K562 (cell line): Measurements from ENCODE around the gene PRKX. TPM values are rescaled to one million over a fixed set of nuclear protein-coding genes. Genes with fewer than 3 reads are reported as not detected.

Experiments
- ATAC-seq: fragments of 200-7000 bp; cut with Tn5 transposase; 3 replicates; pipeline ENCODE4 v1.9.1; 2020; ENCODE audit warnings: moderate library complexity
- BruUV-seq: library from RNA; stranded (reverse); fragments of 400-500 nt; replicated peaks from 2 replicates; lab custom pipeline; 2021; lab: Mats Ljungman, UMichigan
- CTCF ChIA-PET: fragments of 300-600 bp; formaldehyde crosslinking; extraction: SDS; loops from one replicate; lab custom pipeline; 2021; ENCODE audit warnings: low intra/inter-chr PET ratio; lab: Yijun Ruan, JAX
- POLR2A ChIA-PET: fragments of 300-600, 350-650 bp; sonication (Branson Sonifier 250); formaldehyde crosslinking; extraction: SDS; loops from one replicate; lab custom pipeline; 2021; ENCODE audit warnings: antibody characterized with exemption, inconsistent platforms; lab: Yijun Ruan, JAX
- DNase-seq, 4 experiments: peaks; one replicate each; pipeline versions ENCODE4 v3.0.0 to v3.0.0-alpha.2; 2011 to 2018; ENCODE audit warnings: low spot score in 3 of 4, mixed read lengths in 3 of 4; ENCODE audit errors: extremely low read depth in 1 of 4
- FAIRE-seq: peaks from 2 replicates; lab custom pipeline; 2011; peaks lifted over from hg19 to GRCh38; lab: Jason Lieb, UNC
- H2AFZ ChIP-seq: 2 replicates; pipeline ENCODE4 v1.6.0; 2011; ENCODE audit warnings: low read depth, low read length, control low read depth, inconsistent platforms
- H3K27ac ChIP-seq: fragments of 200-600 bp; 3 replicates; pipeline ENCODE4 v1.8.0; 2011; ENCODE audit warnings: low read depth, mild to moderate bottlenecking, control low read depth, inconsistent platforms, low read length, moderate library complexity, mixed read lengths; ENCODE audit errors: extremely low read depth
- H3K27me3 ChIP-seq, 2 experiments: fragments of 300-600 bp in 1 of 2; 2 replicates in 1 of 2; 3 replicates in 1 of 2; pipeline versions ENCODE4 v1.6.0 to v1.8.0; 2011; ENCODE audit warnings: inconsistent platforms in 2 of 2, low read length in 2 of 2, mild to moderate bottlenecking in 1 of 2, mixed read lengths in 1 of 2, moderate library complexity in 1 of 2; ENCODE audit not compliant: control insufficient read depth in 2 of 2, insufficient read depth in 2 of 2
- H3K36me3 ChIP-seq: fragments of 300-600 bp; 3 replicates; pipeline ENCODE4 v1.8.0; 2011; ENCODE audit warnings: mild to moderate bottlenecking, low read length, inconsistent platforms; ENCODE audit not compliant: control insufficient read depth, insufficient read depth
- H3K4me1 ChIP-seq, 2 experiments: fragments of 200-600 bp in 1 of 2; replicated peaks in 1 of 2; 2 replicates in 1 of 2; 3 replicates in 1 of 2; pipeline versions ENCODE4 v1.5.1 to v1.8.0; 2011; ENCODE audit warnings: inconsistent platforms in 2 of 2, low read length in 2 of 2, mild to moderate bottlenecking in 1 of 2, mixed read lengths in 1 of 2, moderate library complexity in 1 of 2; ENCODE audit not compliant: control insufficient read depth in 2 of 2, insufficient read depth in 2 of 2
- H3K4me2 ChIP-seq: 2 replicates; pipeline ENCODE4 v1.6.1; 2011; ENCODE audit warnings: low read length, control low read depth, inconsistent platforms, mixed read lengths; ENCODE audit not compliant: insufficient read depth
- H3K4me3 ChIP-seq: fragments of 200-600 bp; sonication (generic), shearing (Covaris generic); 2 replicates; pipeline ENCODE4 v1.5.1; 2016; ENCODE audit warnings: control low read depth, inconsistent platforms
- H3K79me2 ChIP-seq: fragments of 200-600 bp; 3 replicates; pipeline ENCODE4 v1.8.0; 2011; ENCODE audit warnings: low read length, inconsistent platforms; ENCODE audit not compliant: control insufficient read depth, insufficient read depth
- H3K9ac ChIP-seq, 2 experiments: 2 replicates each; pipeline versions ENCODE4 v1.6.0 to v1.6.1; 2011; ENCODE audit warnings: low read depth in 2 of 2, low read length in 2 of 2, control low read depth in 1 of 2, inconsistent platforms in 1 of 2, mild to moderate bottlenecking in 1 of 2, mixed read lengths in 1 of 2; ENCODE audit not compliant: insufficient read depth in 1 of 2
- H3K9me1 ChIP-seq: one replicate; pipeline ENCODE4 v1.6.0; 2011; ENCODE audit warnings: inconsistent platforms, mild to moderate bottlenecking, low read length, moderate library complexity; ENCODE audit not compliant: control insufficient read depth, insufficient read depth
- H3K9me3 ChIP-seq: replicated peaks from 2 replicates; pipeline ENCODE4 v1.5.1; 2011; ENCODE audit warnings: low read depth, low read length, inconsistent platforms; ENCODE audit not compliant: control insufficient read depth, insufficient read depth
- H4K20me1 ChIP-seq: replicated peaks from 2 replicates; pipeline ENCODE4 v1.6.1; 2011; ENCODE audit warnings: low read length, inconsistent platforms, mixed read lengths; ENCODE audit not compliant: control insufficient read depth, insufficient read depth
- ESRRB ChIP-seq: fragments of 250-450 bp; sonication (Bioruptor Pico); IDR thresholded peaks from 2 replicates; pipeline ENCODE4 v1.5.0; 2020; ENCODE audit warnings: mild to moderate bottlenecking, moderate library complexity, borderline replicate concordance
- FUS ChIP-seq: fragments of 200-400 bp; formaldehyde crosslinking; optimal IDR thresholded peaks from 2 replicates; pipeline ENCODE3; 2017; ENCODE audit warnings: low read depth, low read length
- GTF2E2 ChIP-seq: fragments of 200-800 bp; sonication (Bioruptor generic); IDR thresholded peaks from 2 replicates; pipeline ENCODE4 v1.6.1; 2016; ENCODE audit warnings: missing genetic modification characterization, missing compliant biosample characterization
- HDAC1 ChIP-seq, 2 experiments: fragments of 450-650 bp; IDR thresholded peaks; 2 replicates each; pipeline ENCODE4 v1.6.1; 2016 to 2017; ENCODE audit warnings: inconsistent platforms in 1 of 2, mild to moderate bottlenecking in 1 of 2, moderate library complexity in 1 of 2
- MAFF ChIP-seq: IDR thresholded peaks from 2 replicates; pipeline ENCODE4 v1.6.1; 2012; ENCODE audit warnings: low read length, improper control_type of control experiment
- NCOA4 ChIP-seq: fragments of 450-650 bp; IDR thresholded peaks from 2 replicates; pipeline ENCODE4 v1.6.1; 2018; ENCODE audit warnings: mild to moderate bottlenecking; ENCODE audit not compliant: partially characterized antibody
- NFE2 ChIP-seq: IDR thresholded peaks from 2 replicates; pipeline ENCODE4 v1.6.1; 2014; ENCODE audit warnings: antibody characterized with exemption, low read depth
- OTX1 ChIP-seq: fragments of 450-650 bp; formaldehyde crosslinking; IDR thresholded peaks from 2 replicates; pipeline ENCODE4 v1.4.0; 2022; ENCODE audit warnings: mild to moderate bottlenecking
- PHTF2 ChIP-seq: fragments of 250-450 bp; sonication (Bioruptor Pico); IDR thresholded peaks from 2 replicates; pipeline ENCODE4 v1.5.0; 2021; ENCODE audit warnings: mild to moderate bottlenecking
- PML ChIP-seq: IDR thresholded peaks from 2 replicates; pipeline ENCODE4 v1.6.1; 2012; ENCODE audit warnings: low read length, inconsistent platforms
- RBM17 ChIP-seq: fragments of 200-400 bp; formaldehyde crosslinking; IDR thresholded peaks from 2 replicates; pipeline ENCODE4 v1.6.1; 2017; ENCODE audit warnings: low read depth, mild to moderate bottlenecking, low read length, borderline replicate concordance
- SMARCA5 ChIP-seq: fragments of 450-650 bp; IDR thresholded peaks from 2 replicates; pipeline ENCODE4 v1.6.1; 2016
- ZBTB17 ChIP-seq: fragments of 450-650 bp; formaldehyde crosslinking; IDR thresholded peaks from 2 replicates; pipeline ENCODE4 v1.4.0; 2020; ENCODE audit warnings: mild to moderate bottlenecking
- ZC3H4 ChIP-seq: sonication (generic); formaldehyde crosslinking; IDR thresholded peaks from 2 replicates; pipeline ENCODE4 v1.9.0; 2021; ENCODE audit warnings: missing genetic modification reagents, borderline replicate concordance
- ZNF699 ChIP-seq: fragments of 250-450 bp; sonication (Bioruptor Pico); IDR thresholded peaks from 2 replicates; pipeline ENCODE4 v1.8.0; 2021; ENCODE audit warnings: mild to moderate bottlenecking, moderate library complexity; ENCODE audit not compliant: insufficient replicate concordance
- WGBS: fragments of 100-300 bp; shearing (Covaris generic); methylation state at CpG from one replicate; pipeline ENCODE4 v1.1.6; 2016; ENCODE audit warnings: low coverage, mixed read lengths; ENCODE audit not compliant: insufficient coverage; ENCODE audit errors: missing lambda C conversion rate; 5-methylcytosine and 5-hydroxymethylcytosine counted together
- in situ Hi-C: fragments of 300-500 bp; cut with MboI; formaldehyde crosslinking; loops from 4 replicates; pipeline ENCODE4 v1.15.0; 2018; ENCODE audit warnings: inconsistent platforms, mixed read lengths
- intact Hi-C: fragments of 100-400 bp; cut with micrococcal nuclease; formaldehyde crosslinking; loops from 2 replicates; pipeline ENCODE4 v1.14.2; 2022
- polyA plus RNA-seq, 8 experiments: library from polyadenylated mRNA; depleted of rRNA in 4 of 8; stranded (reverse) in 5 of 8; unstranded in 3 of 8; fragments of >200 nt; fragmentation: Nextera tagmentation in 2 of 8; fragmentation: Illumina TruSeq in 1 of 8; extraction: Ambion mirVana in 2 of 8; extraction: Trizol in 1 of 8; gene quantifications; 2 replicates each; pipeline versions ENCODE4 v1.2.1 to v1.2.3, GENCODE V29; 2011 to 2014; ENCODE audit warnings: inconsistent platforms in 1 of 8, missing spikeins in 1 of 8
- total RNA-seq, 7 experiments: library from RNA; depleted of rRNA in 6 of 7; stranded (reverse); fragments of >200 nt in 6 of 7; fragmentation: Illumina TruSeq in 2 of 7; extraction: Trizol in 2 of 7; gene quantifications; 2 replicates each; pipeline versions ENCODE4 v1.2.1 to v1.2.3, GENCODE V29; 2011 to 2021; ENCODE audit warnings: low replicate concordance in 1 of 7
- TF ChIP-seq, protein P1 (sequence below): fragments of 250-450 bp; sonication (Bioruptor Pico); IDR thresholded peaks from 2 replicates; pipeline ENCODE4 v1.4.0; 2020; ENCODE audit warnings: borderline replicate concordance
- TF ChIP-seq, protein P2 (sequence below), 2 experiments: fragments of 450-650 bp; IDR thresholded peaks; 2 replicates each; pipeline ENCODE4 v1.6.1; 2018; ENCODE audit warnings: mild to moderate bottlenecking in 2 of 2, low read depth in 1 of 2; ENCODE audit not compliant: partially characterized antibody in 2 of 2

Gene PRKX
- total and polyA plus RNA-seq, 9 of the 15 experiments (the other 6 are each of a cell fraction or from before 2014, with no cell fraction given) = 3.3 to 29.4 (median 23.7) TPM

DNA sequence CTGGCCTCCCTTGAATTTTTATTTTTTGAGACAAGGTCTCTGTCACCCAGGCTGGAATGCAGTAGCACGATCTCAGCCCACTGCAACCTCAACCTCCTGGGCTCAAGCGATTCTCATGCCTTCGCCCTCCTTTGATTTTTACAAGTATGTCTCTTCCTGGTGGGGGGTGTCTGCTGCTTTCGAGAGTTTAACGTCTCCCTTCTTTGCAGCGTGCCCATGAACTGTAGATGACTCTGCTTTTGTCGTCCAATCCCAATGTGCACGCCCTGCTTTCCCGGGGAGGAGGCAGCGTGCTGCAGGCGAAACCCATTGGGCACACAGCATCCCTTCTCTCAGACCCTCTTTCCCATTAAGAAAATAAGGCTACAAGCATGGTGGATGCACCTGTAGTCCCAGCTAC, 7.0 kb downstream of the PRKX start:
- intact Hi-C loops (no loop called here), in situ Hi-C loops (no loop called here)
- no TSS peak for BruUV-seq
- Histone ChIP-seq H3K9ac (no peak overlapping the region), H3K36me3 (peaks cover 22% of the 10 kb centered on the region; the same call in 1 of the 3 replicates), H4K20me1 (no peaks in the 10 kb centered on the region; the same call in 1 of the 2 replicates), H3K4me3 (no peak overlapping the region), H2AFZ (no peak overlapping the region), H3K9me1 (no peaks in the 10 kb centered on the region), H3K79me2 (peaks cover 54% of the 10 kb centered on the region), H3K27ac (no peak overlapping the region), H3K4me1 (peaks cover 5 to 9% of the 10 kb centered on the region in 2 experiments; a peak in 4 of 5 replicates), H3K4me2 (no peak overlapping the region), H3K27me3 (no peaks in the 10 kb centered on the region), H3K9me3 (no peaks in the 10 kb centered on the region)
- DNase-seq (no peak), FAIRE-seq (no peak), ATAC-seq (no peak)
- WGBS = 93% methylated on average over 4 of the region's 11 CpGs
- POLR2A ChIA-PET = interaction anchor here (0.6 to 1.4 kb wide), 2 partner anchors 12 to 26 kb away, joined by 3 read pairs; no protein-coding TSS in a partner anchor
- no peak for TF ChIP-seq NCOA4
- no peak for TF ChIP-seq OTX1 (CRISPR knock-in tag)
- TF ChIP-seq NFE2 = no peak
- TF ChIP-seq, protein P1, sequence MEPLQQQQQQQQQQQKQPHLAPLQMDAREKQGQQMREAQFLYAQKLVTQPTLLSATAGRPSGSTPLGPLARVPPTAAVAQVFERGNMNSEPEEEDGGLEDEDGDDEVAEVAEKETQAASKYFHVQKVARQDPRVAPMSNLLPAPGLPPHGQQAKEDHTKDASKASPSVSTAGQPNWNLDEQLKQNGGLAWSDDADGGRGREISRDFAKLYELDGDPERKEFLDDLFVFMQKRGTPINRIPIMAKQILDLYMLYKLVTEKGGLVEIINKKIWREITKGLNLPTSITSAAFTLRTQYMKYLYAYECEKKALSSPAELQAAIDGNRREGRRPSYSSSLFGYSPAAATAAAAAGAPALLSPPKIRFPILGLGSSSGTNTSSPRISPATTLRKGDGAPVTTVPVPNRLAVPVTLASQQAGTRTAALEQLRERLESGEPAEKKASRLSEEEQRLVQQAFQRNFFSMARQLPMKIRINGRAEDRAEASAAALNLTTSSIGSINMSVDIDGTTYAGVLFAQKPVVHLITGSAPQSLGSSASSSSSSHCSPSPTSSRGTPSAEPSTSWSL (CRISPR knock-in tag) = no peak
- TF ChIP-seq, protein P2, sequence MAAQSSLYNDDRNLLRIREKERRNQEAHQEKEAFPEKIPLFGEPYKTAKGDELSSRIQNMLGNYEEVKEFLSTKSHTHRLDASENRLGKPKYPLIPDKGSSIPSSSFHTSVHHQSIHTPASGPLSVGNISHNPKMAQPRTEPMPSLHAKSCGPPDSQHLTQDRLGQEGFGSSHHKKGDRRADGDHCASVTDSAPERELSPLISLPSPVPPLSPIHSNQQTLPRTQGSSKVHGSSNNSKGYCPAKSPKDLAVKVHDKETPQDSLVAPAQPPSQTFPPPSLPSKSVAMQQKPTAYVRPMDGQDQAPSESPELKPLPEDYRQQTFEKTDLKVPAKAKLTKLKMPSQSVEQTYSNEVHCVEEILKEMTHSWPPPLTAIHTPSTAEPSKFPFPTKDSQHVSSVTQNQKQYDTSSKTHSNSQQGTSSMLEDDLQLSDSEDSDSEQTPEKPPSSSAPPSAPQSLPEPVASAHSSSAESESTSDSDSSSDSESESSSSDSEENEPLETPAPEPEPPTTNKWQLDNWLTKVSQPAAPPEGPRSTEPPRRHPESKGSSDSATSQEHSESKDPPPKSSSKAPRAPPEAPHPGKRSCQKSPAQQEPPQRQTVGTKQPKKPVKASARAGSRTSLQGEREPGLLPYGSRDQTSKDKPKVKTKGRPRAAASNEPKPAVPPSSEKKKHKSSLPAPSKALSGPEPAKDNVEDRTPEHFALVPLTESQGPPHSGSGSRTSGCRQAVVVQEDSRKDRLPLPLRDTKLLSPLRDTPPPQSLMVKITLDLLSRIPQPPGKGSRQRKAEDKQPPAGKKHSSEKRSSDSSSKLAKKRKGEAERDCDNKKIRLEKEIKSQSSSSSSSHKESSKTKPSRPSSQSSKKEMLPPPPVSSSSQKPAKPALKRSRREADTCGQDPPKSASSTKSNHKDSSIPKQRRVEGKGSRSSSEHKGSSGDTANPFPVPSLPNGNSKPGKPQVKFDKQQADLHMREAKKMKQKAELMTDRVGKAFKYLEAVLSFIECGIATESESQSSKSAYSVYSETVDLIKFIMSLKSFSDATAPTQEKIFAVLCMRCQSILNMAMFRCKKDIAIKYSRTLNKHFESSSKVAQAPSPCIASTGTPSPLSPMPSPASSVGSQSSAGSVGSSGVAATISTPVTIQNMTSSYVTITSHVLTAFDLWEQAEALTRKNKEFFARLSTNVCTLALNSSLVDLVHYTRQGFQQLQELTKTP (IDR thresholded peaks at IDR 0.05; ENCODE audit: low read depth in 1 of 2, partially characterized antibody in 2 of 2) = no peak
- TF ChIP-seq PHTF2 (CRISPR knock-in tag) = no peak
- no peak for TF ChIP-seq FUS
- TF ChIP-seq ZBTB17 (CRISPR knock-in tag) = no peak
- TF ChIP-seq RBM17 = no peak
- no peak for TF ChIP-seq ESRRB (CRISPR knock-in tag)
- TF ChIP-seq ZC3H4 (CRISPR knock-in tag) = no peak
- no peak for TF ChIP-seq ZNF699 (CRISPR knock-in tag)
- no peak for TF ChIP-seq SMARCA5
- no peak for TF ChIP-seq MAFF
- TF ChIP-seq HDAC1 (IDR thresholded peaks at IDR 0.05) = no peak
- TF ChIP-seq PML = no peak
- no peak for TF ChIP-seq GTF2E2
- CTCF ChIA-PET = no interaction called here
